GM12874 (cell line): ENCODE results near the gene SECISBP2L.

Experiments used
- TF ChIP-seq, protein P1 (sequence below): IDR thresholded peaks from 2 replicates; pipeline ENCODE4 v1.5.1; 2011; ENCODE audit warnings: low read depth, mild to moderate bottlenecking, control low read depth, low read length, moderate library complexity; ENCODE audit not compliant: insufficient read depth

Gene SECISBP2L

GRCh38 chr15:49083401-49084284, 37.4 kb upstream of the SECISBP2L start:
- TF ChIP-seq, protein P1, sequence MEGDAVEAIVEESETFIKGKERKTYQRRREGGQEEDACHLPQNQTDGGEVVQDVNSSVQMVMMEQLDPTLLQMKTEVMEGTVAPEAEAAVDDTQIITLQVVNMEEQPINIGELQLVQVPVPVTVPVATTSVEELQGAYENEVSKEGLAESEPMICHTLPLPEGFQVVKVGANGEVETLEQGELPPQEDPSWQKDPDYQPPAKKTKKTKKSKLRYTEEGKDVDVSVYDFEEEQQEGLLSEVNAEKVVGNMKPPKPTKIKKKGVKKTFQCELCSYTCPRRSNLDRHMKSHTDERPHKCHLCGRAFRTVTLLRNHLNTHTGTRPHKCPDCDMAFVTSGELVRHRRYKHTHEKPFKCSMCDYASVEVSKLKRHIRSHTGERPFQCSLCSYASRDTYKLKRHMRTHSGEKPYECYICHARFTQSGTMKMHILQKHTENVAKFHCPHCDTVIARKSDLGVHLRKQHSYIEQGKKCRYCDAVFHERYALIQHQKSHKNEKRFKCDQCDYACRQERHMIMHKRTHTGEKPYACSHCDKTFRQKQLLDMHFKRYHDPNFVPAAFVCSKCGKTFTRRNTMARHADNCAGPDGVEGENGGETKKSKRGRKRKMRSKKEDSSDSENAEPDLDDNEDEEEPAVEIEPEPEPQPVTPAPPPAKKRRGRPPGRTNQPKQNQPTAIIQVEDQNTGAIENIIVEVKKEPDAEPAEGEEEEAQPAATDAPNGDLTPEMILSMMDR: no peak

GRCh38 chr15:49082960-49083359, 36.7 kb upstream of the SECISBP2L start:
- TF ChIP-seq, protein P1: no peak

- TF ChIP-seq, protein P1: no peak
Observed at GRCh38 chr15:49079340-49080039, 33.2 kb upstream of the SECISBP2L start.

- TF ChIP-seq, protein P1: no peak
Observed at GRCh38 chr15:49075881-49076280, 29.6 kb upstream of the SECISBP2L start.

DNA sequence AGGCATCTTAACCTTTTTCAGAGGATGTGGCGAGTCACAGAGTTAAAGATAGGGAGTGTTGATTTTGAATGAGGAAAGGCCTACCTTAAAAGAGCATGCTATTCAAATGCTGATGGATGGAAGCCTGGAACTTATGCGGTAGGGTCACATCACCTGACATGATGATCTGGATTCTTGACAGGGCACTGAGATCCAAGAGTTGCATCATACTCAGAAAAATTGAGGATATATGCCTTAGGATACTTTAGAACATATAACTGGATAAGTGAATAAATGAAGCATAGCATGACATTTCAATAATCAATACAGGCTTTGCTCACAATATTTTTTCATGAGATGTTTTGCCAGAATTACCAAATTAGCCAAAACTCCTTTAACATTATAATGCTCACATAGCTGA, 20.1 kb upstream of the SECISBP2L start:
- TF ChIP-seq, protein P1: no peak

- TF ChIP-seq, protein P1: no peak
Observed at GRCh38 chr15:49064884-49065283, 18.6 kb upstream of the SECISBP2L start.

- TF ChIP-seq, protein P1: no peak
Observed at GRCh38 chr15:49064281-49064653, 18.0 kb upstream of the SECISBP2L start.
